ENCODE results near the gene LIMCH1. TPM values are rescaled to one million over a fixed set of nuclear protein-coding genes. Genes with fewer than 3 reads are reported as not detected.
"Not testable (repeated sequence)": the region's sequence is repeated elsewhere in the genome, so short reads cannot be mapped to it uniquely, and the experiment has no call there.

The LIMCH1 gene
- total RNA-seq, 1 donor from 2014 or later = 40.5 TPM

DNA sequence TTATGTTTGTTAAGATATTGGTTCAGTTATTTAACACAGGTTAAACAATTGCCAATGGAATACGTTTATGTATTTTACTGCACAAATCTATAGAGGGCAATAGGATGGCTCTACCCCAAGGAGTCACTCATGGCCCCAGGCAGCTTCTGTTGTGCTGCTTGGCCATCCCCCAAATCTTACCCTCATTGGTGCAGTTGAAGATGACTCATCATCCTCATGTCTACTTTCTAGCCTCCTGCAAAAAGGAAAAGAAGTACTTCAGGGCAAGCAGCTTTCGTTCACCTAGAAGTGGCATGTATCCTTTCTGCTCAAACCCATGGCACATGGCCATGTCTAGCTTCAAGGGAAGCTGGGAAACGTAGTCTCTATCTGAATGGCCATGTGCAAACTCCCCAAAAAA is 196.4 kb downstream of the LIMCH1 start:
- DNase-seq = no peak

DNA sequence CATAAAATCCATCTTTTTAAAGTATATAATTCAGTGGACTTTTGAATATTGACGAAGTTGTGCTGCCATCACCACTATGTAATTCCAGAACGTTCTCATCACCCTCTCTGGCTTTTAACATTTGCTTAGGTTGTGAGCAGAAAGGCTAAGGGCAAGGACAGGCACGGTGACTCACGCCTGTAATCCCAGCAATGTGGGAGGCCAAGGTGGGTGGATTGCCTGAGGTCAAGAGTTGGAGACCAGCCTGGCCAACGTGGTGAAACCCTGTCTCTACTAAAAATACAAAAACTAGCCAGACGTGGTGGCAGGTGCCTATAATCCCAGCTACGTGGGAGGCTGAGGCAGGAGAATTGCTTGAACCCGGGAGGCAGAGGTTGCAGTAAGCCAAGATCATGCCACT is 199.5 kb downstream of the LIMCH1 start:
- DNase-seq = not testable (repeated sequence)

DNA sequence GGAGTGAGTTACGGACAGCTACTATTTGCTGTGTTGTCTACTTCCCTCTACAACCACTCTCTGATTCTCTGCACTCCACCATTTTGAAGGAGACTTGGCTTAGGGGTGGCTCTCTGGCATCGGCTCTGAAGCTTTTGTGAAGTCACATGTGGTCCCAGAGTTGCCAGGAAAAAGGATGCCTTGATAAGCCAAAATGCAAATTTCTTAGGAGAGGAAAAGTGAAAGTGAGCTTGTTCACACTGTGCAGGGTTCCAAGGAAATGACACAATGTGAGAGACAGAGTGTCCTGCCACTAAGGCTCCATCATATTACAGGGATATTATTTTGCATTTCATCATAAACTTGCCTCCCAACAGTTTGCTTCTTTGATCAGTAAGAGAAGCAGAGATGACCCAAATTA is 203.4 kb downstream of the LIMCH1 start:
- no peak for DNase-seq

DNA sequence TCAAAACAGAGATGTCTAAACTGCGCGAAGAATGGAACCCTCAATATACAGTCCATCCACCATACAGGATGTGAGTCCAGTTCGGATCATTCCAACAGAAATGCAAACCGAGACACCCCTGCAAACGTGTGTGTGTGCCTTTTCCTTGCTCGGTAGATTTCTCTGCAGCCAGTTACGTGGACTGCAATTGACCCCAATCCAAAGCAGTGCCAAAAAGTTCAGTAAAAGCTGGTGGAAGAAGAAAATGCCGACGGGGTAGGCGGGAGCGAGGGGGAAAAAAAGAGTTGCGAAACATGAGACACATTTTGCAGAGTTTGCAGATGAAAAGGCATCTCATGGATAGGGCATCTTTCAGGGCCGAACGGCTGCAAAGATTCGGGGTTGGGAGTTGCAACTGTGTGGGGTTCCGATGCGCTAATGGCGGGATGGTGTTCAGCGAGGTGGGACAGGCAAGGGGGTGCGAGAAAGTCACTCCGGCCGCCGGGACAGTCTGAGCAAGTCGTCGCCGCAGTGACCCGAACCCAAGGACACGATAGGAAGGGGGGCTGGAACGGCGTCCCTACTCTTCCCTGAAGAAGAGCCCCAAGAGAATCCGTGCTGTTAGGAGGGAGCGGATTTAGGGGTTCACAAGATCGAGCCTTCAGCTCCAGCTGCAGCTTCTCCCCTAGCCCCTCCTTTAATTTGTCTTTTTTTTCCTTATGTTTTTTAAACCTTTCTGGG is 206.8 kb downstream of the LIMCH1 start:
- DNase-seq = no peak

DNA sequence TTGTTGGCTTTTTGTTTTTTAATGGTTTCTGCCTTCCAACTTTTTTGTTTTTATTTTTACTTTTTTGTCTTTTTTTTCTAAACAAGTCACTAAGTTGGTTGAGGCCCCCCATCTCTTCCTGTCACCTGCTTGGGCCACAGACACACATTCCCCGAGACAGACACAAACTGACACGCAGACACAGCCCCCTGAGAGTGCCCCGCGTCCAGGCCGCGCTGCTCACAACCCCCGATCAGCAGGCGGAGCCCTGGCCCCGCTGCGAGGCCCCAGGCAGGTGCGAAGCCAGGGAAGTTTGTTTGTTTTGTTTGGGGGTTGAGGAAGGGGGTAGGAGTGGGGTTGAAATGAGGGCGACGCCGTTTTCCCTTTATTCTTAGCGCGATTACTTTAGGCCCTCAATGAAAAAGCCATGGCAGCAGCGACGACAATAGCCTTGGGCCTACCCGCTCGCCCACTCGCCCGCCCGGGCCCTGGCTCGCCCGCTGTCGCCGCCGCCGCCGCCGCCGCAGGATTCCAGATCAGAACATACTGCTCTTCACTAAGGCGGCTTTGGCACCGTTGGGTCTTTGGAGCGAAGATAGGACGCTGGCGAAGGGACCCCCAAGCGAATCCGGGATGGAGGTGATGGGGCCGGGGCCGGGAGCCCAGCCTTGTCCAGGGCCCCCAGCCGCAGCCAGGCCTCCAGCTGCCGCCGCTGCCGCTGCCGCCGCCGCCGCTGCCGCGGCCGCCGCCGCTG is 207.5 kb downstream of the LIMCH1 start:
- DNase-seq = no peak

DNA sequence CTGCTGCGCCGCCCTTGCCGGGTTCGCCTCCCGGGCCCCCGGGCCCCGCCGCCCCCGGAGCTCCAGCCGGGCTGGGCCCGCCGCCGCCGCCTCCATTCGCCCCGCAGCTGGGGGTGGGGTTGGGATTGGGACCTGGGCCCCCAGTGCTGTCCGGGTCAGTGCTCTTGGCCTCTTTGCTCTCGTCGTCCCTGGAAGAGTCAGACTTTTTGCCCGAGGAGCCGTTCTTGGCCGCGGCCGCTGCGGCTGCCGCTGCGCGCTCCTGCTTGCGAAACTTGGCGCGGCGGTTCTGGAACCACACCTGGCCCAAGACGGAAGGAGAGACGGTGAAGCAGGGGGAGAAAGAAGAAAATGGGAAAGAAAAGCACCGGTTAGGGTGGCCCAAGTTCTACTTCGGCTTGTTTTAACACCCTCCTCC is 208.1 kb downstream of the LIMCH1 start:
- no peak for DNase-seq

DNA sequence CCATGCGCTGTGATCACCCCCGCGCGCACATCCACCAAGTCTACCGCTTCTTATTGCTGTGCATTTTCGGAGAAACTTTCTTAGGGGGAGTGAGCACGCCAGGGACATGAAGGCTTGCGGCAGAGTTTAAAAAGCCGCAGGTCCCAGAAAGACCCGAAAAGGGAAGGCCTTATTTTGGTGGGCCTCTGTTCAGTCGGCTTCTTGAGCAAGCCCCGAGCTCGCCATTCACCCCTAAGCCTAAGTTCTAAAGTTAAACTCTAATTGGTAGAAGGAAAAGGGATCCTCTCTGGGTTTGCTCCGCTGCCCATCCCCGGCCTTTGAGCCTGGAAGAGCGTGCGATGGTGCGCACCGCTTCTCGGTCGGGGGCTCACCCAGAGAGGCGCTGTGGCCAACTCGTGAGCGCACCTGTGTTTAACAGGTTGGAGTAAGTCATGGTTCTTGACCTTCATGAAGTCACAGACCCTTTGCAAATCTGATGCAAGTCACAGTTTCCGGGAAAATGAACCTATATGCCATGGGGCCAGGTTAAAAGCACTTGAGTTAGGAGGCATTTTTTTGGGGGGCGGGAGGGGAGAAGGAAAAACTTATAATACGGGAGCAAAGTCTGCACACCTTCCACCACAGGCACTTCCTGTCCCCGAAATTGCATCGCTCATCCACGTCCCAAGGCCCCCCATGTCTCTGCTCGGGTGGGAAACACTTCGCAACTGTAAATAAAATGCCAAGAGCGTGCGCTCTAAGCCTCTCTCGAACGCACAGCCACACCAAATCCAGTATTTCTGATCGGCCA is 208.7 kb downstream of the LIMCH1 start:
- DNase-seq = no peak

DNA sequence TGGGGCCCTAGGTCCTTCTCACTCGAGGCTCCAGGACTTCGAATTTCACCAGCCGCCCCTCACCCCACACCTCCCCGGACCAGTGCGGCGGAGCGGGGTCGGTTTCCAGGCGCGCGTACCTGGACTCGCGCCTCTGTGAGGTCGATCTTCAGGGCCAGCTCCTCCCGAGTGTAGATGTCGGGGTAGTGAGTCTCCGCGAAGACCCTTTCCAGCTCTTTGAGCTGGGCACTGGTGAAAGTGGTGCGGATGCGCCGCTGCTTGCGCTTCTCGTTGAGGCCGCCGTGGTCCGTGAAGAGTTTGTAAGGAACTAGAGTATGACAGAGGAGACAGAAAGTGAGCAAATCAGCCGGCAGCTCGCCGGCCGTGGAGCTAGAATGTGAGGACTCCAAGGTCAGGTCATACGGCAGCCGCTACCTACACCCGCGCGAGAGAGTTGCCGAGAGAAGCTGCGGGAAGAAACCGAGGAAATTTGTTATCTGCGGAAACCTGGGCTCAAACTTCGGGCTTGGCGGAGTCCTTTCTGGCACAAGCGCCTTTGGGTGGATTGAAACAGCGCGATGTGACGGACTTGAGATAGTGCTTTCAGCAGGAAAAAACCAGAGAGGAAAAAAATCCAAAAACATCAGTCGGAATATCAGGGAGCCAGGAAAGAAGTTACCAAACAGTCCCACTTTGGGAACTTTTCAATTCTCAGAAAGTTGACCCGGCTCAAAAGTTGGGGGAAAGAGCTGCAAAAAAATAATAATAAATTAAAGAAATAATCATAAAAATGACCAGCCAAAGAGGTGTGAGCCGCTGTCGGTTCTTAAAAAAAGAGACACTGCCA is 209.5 kb downstream of the LIMCH1 start:
- DNase-seq = no peak

DNA sequence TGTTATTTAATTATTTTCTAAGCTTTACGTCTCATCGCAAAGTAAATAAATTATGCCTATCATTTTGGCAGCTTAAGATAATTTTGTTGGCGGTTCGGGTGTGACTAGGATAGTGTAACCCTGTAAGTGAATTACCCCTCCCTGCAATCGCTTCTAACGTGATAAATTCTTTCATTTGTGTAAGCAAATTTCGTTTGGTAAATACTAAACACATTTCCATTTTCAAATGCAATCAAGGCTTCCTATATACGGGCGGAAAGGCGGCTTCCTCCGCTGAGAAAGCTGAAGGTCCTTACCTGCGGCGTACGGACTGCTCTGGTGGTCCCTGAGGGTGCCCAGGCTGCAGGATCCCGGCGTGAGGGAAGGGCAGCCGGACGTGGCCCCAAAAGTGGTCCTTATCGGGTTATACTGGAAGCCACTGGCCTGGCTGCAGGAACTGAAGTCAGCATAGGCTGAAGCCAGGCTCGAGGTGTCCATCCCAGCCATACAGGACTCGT is 210.2 kb downstream of the LIMCH1 start:
- no peak for DNase-seq

DNA sequence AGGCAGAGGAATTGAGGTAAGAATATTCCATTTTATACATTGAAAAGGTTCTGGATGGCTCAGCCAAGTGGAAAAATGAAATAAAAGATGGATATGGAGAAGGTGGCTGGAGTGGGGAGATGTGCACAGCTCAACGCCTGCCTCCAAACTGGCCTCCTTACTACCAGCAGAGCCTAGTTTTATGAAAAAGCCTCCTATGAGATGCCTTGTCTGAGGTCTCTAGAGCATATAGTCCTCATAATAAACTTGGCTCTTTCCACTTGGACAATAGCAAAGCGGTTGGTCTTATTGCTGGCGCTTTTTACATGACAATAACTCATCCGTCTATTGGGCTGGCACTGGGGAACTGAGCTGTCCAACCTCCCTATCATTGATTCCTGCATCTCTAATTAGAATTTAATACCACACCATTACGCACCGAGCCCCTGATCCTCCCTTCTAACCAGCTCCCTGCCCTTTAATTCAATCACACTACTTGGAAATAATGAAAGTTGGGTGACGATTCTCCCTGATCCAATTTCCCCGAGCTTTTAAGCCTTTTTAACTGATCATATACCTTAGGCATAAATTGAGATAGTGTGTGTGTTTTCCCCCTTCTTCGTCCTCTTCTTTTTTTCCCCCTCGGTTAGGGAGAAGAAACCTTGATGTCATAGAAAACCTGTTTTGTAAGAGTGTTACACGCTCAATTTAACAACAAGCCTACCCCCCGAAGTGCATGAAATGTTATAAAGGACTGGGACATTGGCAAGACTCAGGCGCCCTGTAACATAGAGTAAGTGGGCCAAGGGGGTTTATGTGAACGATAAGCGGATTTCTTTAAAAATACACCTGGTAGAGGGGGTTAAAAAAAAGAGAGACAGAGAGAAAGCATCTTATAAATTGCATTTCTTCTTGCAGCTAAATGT is 210.9 kb downstream of the LIMCH1 start, which contains the start of gene PHOX2B:
TSS of gene PHOX2B (minus strand) at position 155 of the 905 bp plus-strand sequence. CDS start at position 40, 115 bp downstream.
- no peak for DNase-seq

DNA sequence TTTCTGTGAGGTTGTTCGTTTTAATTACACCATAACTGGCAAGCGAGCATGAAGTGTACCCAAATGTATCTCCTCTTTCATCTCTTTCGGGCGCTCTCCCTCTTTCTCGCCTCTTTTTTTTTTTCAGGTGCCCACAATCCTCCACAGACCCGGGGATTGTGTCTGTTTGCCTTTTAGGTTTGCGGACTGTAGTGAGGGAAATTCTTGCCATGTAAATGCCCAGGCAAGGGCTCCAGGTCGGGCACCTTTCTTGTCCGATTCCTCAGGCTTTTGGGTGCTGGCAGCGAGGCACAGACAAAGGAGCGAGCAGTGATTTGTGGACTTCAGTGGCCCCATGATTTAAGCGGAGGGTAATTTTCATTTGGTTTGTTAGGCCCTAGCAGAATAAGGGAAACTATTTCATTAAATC is 211.7 kb downstream of the LIMCH1 start:
- DNase-seq = no peak

Other genes starting within 250 kb of the LIMCH1 start
- not detected for gene PHOX2B, start 210.6 kb downstream of the LIMCH1 start, total RNA-seq